ENCODE measurements around the gene ZNF74. TPM values are rescaled to one million over a fixed set of nuclear protein-coding genes. Genes with fewer than 3 reads are reported as not detected.
A peak's percentile ranks its signal among the peaks of the same experiment; 100 is the strongest.
"Not testable (repeated sequence)": the region's sequence is repeated elsewhere in the genome, so short reads cannot be mapped to it uniquely, and the experiment has no call there.

ZNF74 gene
- total RNA-seq, 1 donor from 2014 or later = 21.3 TPM

- no peak for DNase-seq
Measured at GRCh38 chr22:20450551-20450906, 56.6 kb downstream of the ZNF74 start.

GRCh38 chr22:20451129-20451778 is 57.3 kb downstream of the ZNF74 start:
- not testable (repeated sequence) for DNase-seq

- DNase-seq = no peak
Measured at GRCh38 chr22:20451920-20452319, 58.0 kb downstream of the ZNF74 start.

- no peak for DNase-seq
Measured at GRCh38 chr22:20453222-20453621, 59.3 kb downstream of the ZNF74 start.

GRCh38 chr22:20455709-20456063 is 61.7 kb downstream of the ZNF74 start:
- DNase-seq = no peak

GRCh38 chr22:20456064-20456721 is 62.2 kb downstream of the ZNF74 start:
- DNase-seq = peak; percentile 91

- DNase-seq = no peak
Measured at GRCh38 chr22:20456722-20457076, 62.7 kb downstream of the ZNF74 start.

GRCh38 chr22:20457506-20458240 is 63.7 kb downstream of the ZNF74 start:
- DNase-seq = no peak

Other genes with a start within 250 kb of the ZNF74 start
- gene CCDC188, start 243.1 kb upstream of the ZNF74 start, total RNA-seq = 9.4 and 11.1 TPM in 2 replicates
- 0.68 and 2.7 TPM in 2 replicates for gene RTN4R, start 125.8 kb upstream of the ZNF74 start, total RNA-seq
- gene DGCR6L, start 74.1 kb upstream of the ZNF74 start, total RNA-seq = 40.8 and 62.5 TPM in 2 replicates
- 9.7 and 12.0 TPM in 2 replicates for gene SCARF2, start 43.7 kb downstream of the ZNF74 start, total RNA-seq
- gene KLHL22, start 101.6 kb downstream of the ZNF74 start, total RNA-seq = 19.5 and 28.1 TPM in 2 replicates
- 33.0 and 37.8 TPM in 2 replicates for gene MED15, start 113.5 kb downstream of the ZNF74 start, total RNA-seq